NCI-H2227 (cell line): Measurements from ENCODE around the gene TMEM45A.
"Not testable (repeated sequence)": the region's sequence is repeated elsewhere in the genome, so short reads cannot be mapped to it uniquely, and the experiment has no call there.

Source experiments
- DNase-seq: peaks from one replicate; lab custom pipeline; 2025; ENCODE audit not compliant: unreplicated experiment; lab: John Stamatoyannopoulos, UW

The TMEM45A gene

GRCh38 chr3:100492059-100493006 is at the start of gene TMEM45A:
TMEM45A (plus strand) TSS chr3:100492619; CDS start chr3:100555212, 62,593 bp downstream.
- peak; percentile 94 for DNase-seq

- DNase-seq, result no peak
Measured at GRCh38 chr3:100443690-100444089, 48.7 kb upstream of the TMEM45A start.

GRCh38 chr3:100447067-100447466 is 45.4 kb upstream of the TMEM45A start:
- DNase-seq, result not testable (repeated sequence)

GRCh38 chr3:100448079-100448478 is 44.3 kb upstream of the TMEM45A start:
- no peak for DNase-seq

GRCh38 chr3:100449214-100449613 is 43.2 kb upstream of the TMEM45A start:
- no peak for DNase-seq

- DNase-seq, result no peak
Measured at GRCh38 chr3:100454677-100455076, 37.7 kb upstream of the TMEM45A start.

GRCh38 chr3:100455841-100456550 is 36.4 kb upstream of the TMEM45A start:
- no peak for DNase-seq

- no peak for DNase-seq
Measured at GRCh38 chr3:100456745-100457144, 35.7 kb upstream of the TMEM45A start.

- no peak for DNase-seq
Measured at GRCh38 chr3:100457811-100458210, 34.6 kb upstream of the TMEM45A start.

GRCh38 chr3:100458814-100459213 is 33.6 kb upstream of the TMEM45A start:
- DNase-seq, result no peak

- DNase-seq, result peak; percentile 51
Measured at GRCh38 chr3:100463002-100463401, 29.4 kb upstream of the TMEM45A start.

- no peak for DNase-seq
Measured at GRCh38 chr3:100463646-100464155, 28.7 kb upstream of the TMEM45A start.

- no peak for DNase-seq
Measured at GRCh38 chr3:100465892-100466777, 26.3 kb upstream of the TMEM45A start.

GRCh38 chr3:100467133-100467532 is 25.3 kb upstream of the TMEM45A start:
- no peak for DNase-seq

GRCh38 chr3:100468676-100469075 is 23.7 kb upstream of the TMEM45A start:
- no peak for DNase-seq

GRCh38 chr3:100470951-100471350 is 21.5 kb upstream of the TMEM45A start:
- no peak for DNase-seq

GRCh38 chr3:100471444-100471843 is 21.0 kb upstream of the TMEM45A start:
- no peak for DNase-seq

- not testable (repeated sequence) for DNase-seq
Measured at GRCh38 chr3:100477851-100478360, 14.5 kb upstream of the TMEM45A start.

- DNase-seq, result not testable (repeated sequence)
Measured at GRCh38 chr3:100478521-100478920, 13.9 kb upstream of the TMEM45A start.

- no peak for DNase-seq
Measured at GRCh38 chr3:100480081-100480480, 12.3 kb upstream of the TMEM45A start.

GRCh38 chr3:100482176-100482575 is 10.2 kb upstream of the TMEM45A start:
- DNase-seq, result no peak
